IMR-90 (cell line): ENCODE data around the gene PRKN. TPM values are rescaled to one million over a fixed set of nuclear protein-coding genes. Genes with fewer than 3 reads are reported as not detected.

Source experiments
- ATAC-seq: fragments of 200-7000 bp; cut with Tn5 transposase; 2 replicates; pipeline ENCODE4 v1.9.1; 2020; ENCODE audit warnings: low read depth, mild to moderate bottlenecking, moderate library complexity
- BruUV-seq: library from RNA; stranded (reverse); fragments of 400-500 nt; replicated peaks from 2 replicates; lab custom pipeline; 2021; lab: Mats Ljungman, UMichigan
- CTCF ChIA-PET: fragments of 300-600 bp; formaldehyde crosslinking; extraction: SDS; loops from one replicate; lab custom pipeline; 2021; ENCODE audit warnings: antibody characterized with exemption; lab: Yijun Ruan, JAX
- POLR2A ChIA-PET: fragments of 300-600 bp; sonication (Branson Sonifier 250); formaldehyde crosslinking; loops from one replicate; lab custom pipeline; 2022; ENCODE audit warnings: antibody characterized with exemption; ENCODE audit not compliant: unreplicated experiment; lab: Charles Lee
- DNase-seq: peaks from one replicate; pipeline ENCODE4 v3.0.0; 2013
- H2AFZ ChIP-seq: replicated peaks from 2 replicates; pipeline ENCODE3; 2013; ENCODE audit warnings: low read length, mild to moderate bottlenecking; ENCODE audit not compliant: poor library complexity
- H2AK5ac ChIP-seq: 2 replicates; pipeline ENCODE4 v1.6.1; 2013; ENCODE audit warnings: low read depth, low read length, inconsistent platforms
- H2AK9ac ChIP-seq: replicated peaks from 2 replicates; pipeline ENCODE3; 2013; ENCODE audit warnings: mild to moderate bottlenecking, low read depth, low read length, moderate library complexity; ENCODE audit not compliant: poor library complexity
- H2BK120ac ChIP-seq: 2 replicates; pipeline ENCODE4 v1.6.1; 2013; ENCODE audit warnings: low read depth, low read length, inconsistent platforms
- H2BK15ac ChIP-seq: 3 replicates; pipeline ENCODE4 v1.6.1; 2013; ENCODE audit warnings: low read depth, low read length, inconsistent platforms
- H2BK20ac ChIP-seq: 2 replicates; pipeline ENCODE4 v1.6.1; 2013; ENCODE audit warnings: low read depth, mild to moderate bottlenecking, inconsistent platforms, low read length, moderate library complexity
- H2BK5ac ChIP-seq: 2 replicates; pipeline ENCODE4 v1.6.1; 2013; ENCODE audit warnings: mild to moderate bottlenecking, low read depth, low read length, inconsistent platforms; ENCODE audit not compliant: poor library complexity, severe bottlenecking
- H3K14ac ChIP-seq: replicated peaks from 2 replicates; pipeline ENCODE4 v1.6.1; 2013; ENCODE audit warnings: low read depth, low read length, inconsistent platforms
- H3K18ac ChIP-seq: 2 replicates; pipeline ENCODE4 v1.6.1; 2013; ENCODE audit warnings: low read depth, low read length, control low read depth
- H3K23ac ChIP-seq: 2 replicates; pipeline ENCODE4 v1.6.1; 2013; ENCODE audit warnings: low read depth, low read length, inconsistent platforms
- H3K27ac ChIP-seq: 2 replicates; pipeline ENCODE4 v1.5.1; 2013; ENCODE audit warnings: mild to moderate bottlenecking, control low read depth, low read length; ENCODE audit not compliant: insufficient read depth
- H3K27me3 ChIP-seq: 2 replicates; pipeline ENCODE4 v1.6.1; 2013; ENCODE audit warnings: low read length; ENCODE audit not compliant: control insufficient read depth, insufficient read depth
- H3K36me3 ChIP-seq: 2 replicates; pipeline ENCODE4 v1.6.1; 2013; ENCODE audit warnings: low read length, mixed read lengths; ENCODE audit not compliant: control insufficient read depth, insufficient read depth
- H3K4ac ChIP-seq: 2 replicates; pipeline ENCODE4 v1.6.1; 2013; ENCODE audit warnings: low read depth, low read length, inconsistent platforms
- H3K4me1 ChIP-seq: 2 replicates; pipeline ENCODE4 v1.6.1; 2013; ENCODE audit warnings: low read length, mixed read lengths; ENCODE audit not compliant: control insufficient read depth, insufficient read depth
- H3K4me2 ChIP-seq: 2 replicates; pipeline ENCODE4 v1.6.1; 2013; ENCODE audit warnings: low read depth, mild to moderate bottlenecking, control low read depth, low read length, moderate library complexity
- H3K4me3 ChIP-seq: 2 replicates; pipeline ENCODE4 v1.5.1; 2013; ENCODE audit warnings: low read depth, mild to moderate bottlenecking, control low read depth, low read length, moderate library complexity; ENCODE audit not compliant: insufficient read depth
- H3K56ac ChIP-seq: 2 replicates; pipeline ENCODE4 v1.6.1; 2013; ENCODE audit warnings: low read length, inconsistent platforms; ENCODE audit not compliant: insufficient read depth; ENCODE audit errors: extremely low read depth
- H3K79me1 ChIP-seq, 2 experiments: 2 replicates each; pipeline ENCODE4 v1.6.1; 2013; ENCODE audit warnings: low read length in 2 of 2, inconsistent platforms in 1 of 2, low read depth in 1 of 2
- H3K9ac ChIP-seq: 2 replicates; pipeline ENCODE4 v1.6.1; 2013; ENCODE audit warnings: low read depth, low read length, control low read depth
- H3K9me1 ChIP-seq: 2 replicates; pipeline ENCODE4 v1.6.1; 2013; ENCODE audit warnings: low read length, inconsistent platforms; ENCODE audit not compliant: insufficient read depth
- H3K9me3 ChIP-seq: 2 replicates; pipeline ENCODE4 v1.6.1; 2013; ENCODE audit warnings: low read length; ENCODE audit not compliant: control insufficient read depth, insufficient read depth
- H4K20me1 ChIP-seq: 2 replicates; pipeline ENCODE4 v1.6.1; 2013; ENCODE audit warnings: low read length, inconsistent platforms; ENCODE audit not compliant: insufficient read depth
- H4K5ac ChIP-seq: 2 replicates; pipeline ENCODE4 v1.6.1; 2013; ENCODE audit warnings: mild to moderate bottlenecking, low read depth, low read length, control low read depth
- H4K8ac ChIP-seq, 2 experiments: 2 replicates each; pipeline ENCODE4 v1.6.1; 2013; ENCODE audit warnings: low read depth in 2 of 2, low read length in 2 of 2, control low read depth in 1 of 2, inconsistent platforms in 1 of 2
- H4K91ac ChIP-seq: 2 replicates; pipeline ENCODE4 v1.6.1; 2013; ENCODE audit warnings: low read depth, low read length, inconsistent platforms; ENCODE audit not compliant: insufficient read depth
- MAZ ChIP-seq: IDR thresholded peaks from 2 replicates; pipeline ENCODE4 v1.6.1; 2012; ENCODE audit warnings: low read depth, mild to moderate bottlenecking, low read length, improper control_type of control experiment, moderate library complexity, borderline replicate concordance
- NFE2L2 ChIP-seq: fragments of 150-350 bp; IDR thresholded peaks from 2 replicates; pipeline ENCODE4 v1.6.1; 2016; ENCODE audit warnings: low read depth, mild to moderate bottlenecking, low read length
- RFX5 ChIP-seq: IDR thresholded peaks from 2 replicates; pipeline ENCODE4 v1.8.0; 2012; ENCODE audit warnings: low read depth, mild to moderate bottlenecking, low read length, moderate library complexity
- WGBS, 2 experiments: methylation state at CpG; one replicate each; pipeline versions ENCODE4 v1.1.5 to v1.1.7; 2013; ENCODE audit warnings: missing lambda C conversion rate in 2 of 2; ENCODE audit not compliant: insufficient read length in 1 of 2; ENCODE audit errors: extremely low coverage in 2 of 2; 5-methylcytosine and 5-hydroxymethylcytosine counted together
- dilution Hi-C: fragments of 300-500 bp; cut with HindIII; formaldehyde crosslinking; loops from one replicate; pipeline ENCODE4 v1.14.3; 2018; ENCODE audit warnings: low sequenced_read_pairs; ENCODE audit not compliant: unreplicated experiment
- in situ Hi-C: fragments of 300-500 bp; cut with MboI; formaldehyde crosslinking; loops from 3 replicates; pipeline ENCODE4 v1.14.3; 2019; ENCODE audit warnings: low sequenced_read_pairs, inconsistent platforms, mixed read lengths
- intact Hi-C: fragments of 100-400 bp; cut with micrococcal nuclease; formaldehyde crosslinking; loops from 2 replicates; pipeline ENCODE4 v1.10.0; 2022
- polyA plus RNA-seq, 3 experiments: library from polyadenylated mRNA; depleted of rRNA; stranded (reverse); fragments of >200 nt; gene quantifications; 2 replicates each; pipeline ENCODE4 v1.2.3, GENCODE V29; 2012; ENCODE audit warnings: low replicate concordance in 1 of 3
- total RNA-seq: library from RNA; depleted of rRNA; stranded (reverse); fragments of >200 nt; gene quantifications from 2 replicates; pipeline ENCODE4 v1.2.3, GENCODE V29; 2012

PRKN gene
- total and polyA plus RNA-seq, 2 of the 4 experiments (the other 2 are of a cell fraction): 0.15 to 0.18 TPM

DNA sequence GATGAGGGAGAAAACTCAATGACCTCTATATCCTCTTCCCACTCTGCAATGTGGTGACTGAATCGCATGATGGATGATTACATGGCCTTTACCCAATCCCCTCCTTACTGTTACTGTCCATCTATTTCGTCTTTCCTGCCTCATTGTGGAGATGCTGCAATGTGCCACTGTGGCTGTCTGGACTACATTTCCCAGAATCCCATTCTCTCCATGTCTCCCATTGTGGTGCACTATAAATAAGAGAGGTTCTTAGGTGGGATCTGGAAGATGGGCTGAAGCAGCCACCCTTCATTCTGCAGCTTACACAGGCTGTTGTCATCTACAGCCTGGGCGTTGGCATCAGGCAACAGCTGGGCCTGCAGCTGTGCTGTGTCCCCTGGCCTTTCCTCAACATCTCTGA is 233.6 kb downstream of the PRKN start:
- Histone ChIP-seq H2AK9ac (no peak overlapping the region), H3K4me1 (no peaks in the 10 kb centered on the region), H3K27ac (no peak overlapping the region), H3K23ac (no peak overlapping the region), H4K20me1 (no peaks in the 10 kb centered on the region), H3K9me1 (no peaks in the 10 kb centered on the region), H2BK5ac (no peak overlapping the region), H2BK120ac (no peak overlapping the region), H3K9me3 (peaks cover 26% of the 10 kb centered on the region; the same call in 1 of the 2 replicates), H3K4ac (no peak overlapping the region), H3K14ac (no peak overlapping the region), H3K4me3 (no peak overlapping the region), H3K56ac (no peak overlapping the region), H3K79me1 (no peaks in the 10 kb centered on the region), H2BK20ac (no peak overlapping the region), H3K9ac (no peak overlapping the region), H2BK15ac (no peak overlapping the region), H3K4me2 (no peak overlapping the region), H3K27me3 (no peaks in the 10 kb centered on the region), H3K18ac (no peak overlapping the region), H4K8ac (no peak overlapping the region), H2AFZ (no peak overlapping the region), H4K91ac (no peak overlapping the region), H3K36me3 (no peaks in the 10 kb centered on the region), H4K5ac (no peak overlapping the region), H2AK5ac (no peak overlapping the region)
- no peak for DNase-seq
- intact Hi-C loops (no loop called here), in situ Hi-C loops (no loop called here), dilution Hi-C loops (no loop called here)
- BruUV-seq: no TSS peak
- no peak for ATAC-seq
- POLR2A ChIA-PET: no interaction called here
- TF ChIP-seq NFE2L2: no peak
- TF ChIP-seq MAZ: no peak
- no peak for TF ChIP-seq RFX5
- 0% methylated on average over 1 of the region's 3 CpGs; no CpG with 5 or more reads in 1 of the 2 experiments for whole genome bisulfite sequencing, 2 experiments
- CTCF ChIA-PET: no interaction called here
